Mononuclear cell (primary cell): ENCODE results near the gene SEMA4D. TPM values are rescaled to one million over a fixed set of nuclear protein-coding genes. Genes with fewer than 3 reads are reported as not detected.

Experiments used
- H3K27me3 ChIP-seq: 2 replicates; pipeline ENCODE4 v1.6.0; 2011; ENCODE audit warnings: low read length, control low read depth; ENCODE audit not compliant: insufficient read depth
- H3K4me1 ChIP-seq: 2 replicates; pipeline ENCODE4 v1.5.1; 2011; ENCODE audit warnings: mild to moderate bottlenecking, low read length, control low read depth; ENCODE audit not compliant: insufficient read depth
- H3K4me3 ChIP-seq: 2 replicates; pipeline ENCODE4 v1.5.1; 2011; ENCODE audit warnings: mild to moderate bottlenecking, low read length, moderate library complexity
- H3K9me3 ChIP-seq: 2 replicates; pipeline ENCODE4 v1.5.1; 2011; ENCODE audit warnings: low read depth, mild to moderate bottlenecking, control low read depth, low read length
- total RNA-seq: library from RNA; depleted of rRNA; stranded (reverse); fragments of >200 nt; gene quantifications from one replicate; pipeline ENCODE4 v1.2.3, GENCODE V29; 2012

The SEMA4D gene
- total RNA-seq, 1 donor = 126 TPM

DNA sequence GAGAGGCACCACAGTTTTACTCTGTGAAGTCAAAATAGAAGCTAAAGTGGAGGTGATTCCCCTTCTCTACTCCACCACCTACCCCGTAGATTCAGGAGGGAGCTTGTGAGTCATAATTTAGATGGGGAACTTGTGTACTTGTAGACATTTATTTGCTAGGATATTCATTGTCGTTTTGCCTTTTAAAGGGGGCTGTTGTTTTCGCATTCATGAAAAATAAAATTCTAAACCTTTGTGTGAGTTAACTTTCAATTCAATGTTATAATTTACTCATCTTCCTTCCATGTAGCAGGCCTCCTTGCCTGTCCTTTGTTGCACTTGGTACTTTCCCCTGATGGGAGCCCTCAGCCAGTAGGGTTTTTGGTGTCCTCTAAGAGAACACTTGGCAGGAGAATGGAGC is 157.6 kb downstream of the SEMA4D start:
- Histone ChIP-seq H3K4me3 (no peak overlapping the region), H3K27me3 (no peaks in the 10 kb centered on the region), H3K4me1 (no peaks in the 10 kb centered on the region), H3K9me3 (no peaks in the 10 kb centered on the region)

DNA sequence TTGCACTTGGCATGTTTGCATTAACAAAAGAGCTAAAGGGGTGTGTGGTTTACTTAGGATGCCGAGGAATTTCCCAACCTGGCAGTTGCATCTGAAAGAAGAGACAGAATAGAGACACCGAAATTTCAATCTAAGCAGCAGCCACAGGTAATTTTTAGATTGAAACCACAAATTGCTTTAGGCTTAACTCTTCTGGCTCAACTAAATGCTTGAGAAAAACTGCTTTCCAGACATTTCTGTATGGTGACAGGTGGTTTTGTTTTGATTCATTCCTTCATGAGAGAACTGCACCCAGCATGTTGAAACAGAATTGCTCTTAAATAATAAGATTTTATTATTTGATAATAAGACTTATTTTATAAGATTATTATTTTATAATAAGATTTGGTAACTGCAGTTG is 158.1 kb downstream of the SEMA4D start:
- Histone ChIP-seq H3K4me3 (no peak overlapping the region), H3K4me1 (no peaks in the 10 kb centered on the region), H3K27me3 (no peaks in the 10 kb centered on the region), H3K9me3 (no peaks in the 10 kb centered on the region)

DNA sequence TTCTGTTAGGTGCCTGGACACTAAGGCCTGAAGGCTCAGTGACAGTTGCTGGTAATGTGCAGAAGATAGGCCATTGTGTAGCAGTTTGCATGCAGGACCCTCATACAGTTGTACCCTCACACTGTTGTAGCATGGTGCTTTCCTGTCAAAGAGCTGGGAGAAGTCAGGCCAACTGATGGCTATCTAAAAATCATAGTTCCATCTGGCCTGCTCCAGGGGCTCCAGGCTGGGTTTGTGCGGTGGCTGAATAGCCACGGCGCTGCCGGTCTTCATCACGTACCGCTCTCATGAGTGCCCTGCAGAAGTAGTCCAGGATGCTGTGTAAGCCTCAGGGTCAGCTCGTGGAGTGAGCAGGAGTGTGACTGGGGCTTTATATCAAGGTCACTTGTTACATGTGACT is 167.4 kb downstream of the SEMA4D start:
- Histone ChIP-seq H3K4me1 (no peaks in the 10 kb centered on the region), H3K27me3 (no peaks in the 10 kb centered on the region), H3K9me3 (no peaks in the 10 kb centered on the region), H3K4me3 (no peak overlapping the region)

DNA sequence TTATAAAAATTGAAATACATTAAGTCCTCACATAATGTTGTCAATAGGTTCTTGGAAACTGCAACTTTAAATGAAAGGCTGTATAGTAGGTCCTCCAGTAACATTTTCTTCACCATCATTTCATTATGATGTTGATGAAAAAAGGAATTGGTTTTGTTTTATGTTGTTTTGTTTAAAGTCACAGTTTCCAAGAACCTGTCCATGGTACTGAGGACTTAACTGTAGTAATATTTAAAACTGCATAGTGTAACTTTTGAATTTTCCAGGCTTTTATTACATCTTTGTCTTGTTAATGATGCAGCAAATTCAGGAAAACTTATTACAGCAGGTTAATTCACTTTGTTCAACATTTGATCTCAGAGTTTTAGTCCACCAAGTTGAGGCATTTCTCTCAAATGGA is 168.0 kb downstream of the SEMA4D start:
- Histone ChIP-seq H3K4me1 (peaks cover under 1% of the 10 kb centered on the region), H3K9me3 (no peaks in the 10 kb centered on the region), H3K4me3 (no peak overlapping the region), H3K27me3 (no peaks in the 10 kb centered on the region)

DNA sequence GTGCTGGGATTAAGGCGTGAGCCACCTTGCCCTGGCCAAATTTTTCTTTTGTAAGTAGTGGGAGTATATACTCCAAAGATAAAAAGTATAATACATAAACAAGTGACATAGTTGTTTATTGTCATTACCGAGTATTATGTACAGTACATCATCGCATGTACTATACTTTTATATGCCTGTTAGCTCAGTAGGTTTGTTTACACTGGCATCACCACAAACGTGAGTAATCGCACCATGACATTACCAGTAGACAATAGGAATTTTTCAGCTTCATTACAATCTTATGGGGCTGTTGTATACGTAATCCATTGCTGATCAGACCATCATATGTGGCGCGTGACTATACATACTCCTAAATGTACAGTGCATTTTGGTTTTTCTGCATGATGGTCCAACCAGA is 169.8 kb downstream of the SEMA4D start:
- no peaks in the 10 kb centered on the region for H3K27me3 ChIP-seq
- no peaks in the 10 kb centered on the region for H3K9me3 ChIP-seq
- H3K4me3 ChIP-seq = no peak overlapping the region
- H3K4me1 ChIP-seq = peaks cover 10% of the 10 kb centered on the region

DNA sequence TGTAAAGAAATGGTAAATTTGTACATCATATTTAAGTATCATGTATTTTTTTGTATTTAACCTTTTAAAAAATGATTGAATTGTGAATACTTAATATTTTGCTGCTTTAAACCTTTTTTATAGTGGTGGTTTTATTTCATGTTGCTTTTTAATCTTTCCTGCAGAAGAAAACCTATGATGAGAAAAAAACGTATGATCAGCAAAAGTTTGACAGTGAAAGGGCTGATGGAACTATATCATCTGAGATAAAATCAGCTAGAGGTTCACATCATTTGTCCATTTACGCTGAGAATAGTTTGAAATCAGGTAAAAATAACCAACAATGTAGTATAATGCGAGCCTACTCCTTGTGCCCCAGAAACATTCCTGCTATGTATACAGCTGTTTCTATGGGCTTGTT is 172.2 kb downstream of the SEMA4D start:
- Histone ChIP-seq H3K9me3 (no peaks in the 10 kb centered on the region), H3K4me1 (peaks cover 10% of the 10 kb centered on the region), H3K27me3 (no peaks in the 10 kb centered on the region)

DNA sequence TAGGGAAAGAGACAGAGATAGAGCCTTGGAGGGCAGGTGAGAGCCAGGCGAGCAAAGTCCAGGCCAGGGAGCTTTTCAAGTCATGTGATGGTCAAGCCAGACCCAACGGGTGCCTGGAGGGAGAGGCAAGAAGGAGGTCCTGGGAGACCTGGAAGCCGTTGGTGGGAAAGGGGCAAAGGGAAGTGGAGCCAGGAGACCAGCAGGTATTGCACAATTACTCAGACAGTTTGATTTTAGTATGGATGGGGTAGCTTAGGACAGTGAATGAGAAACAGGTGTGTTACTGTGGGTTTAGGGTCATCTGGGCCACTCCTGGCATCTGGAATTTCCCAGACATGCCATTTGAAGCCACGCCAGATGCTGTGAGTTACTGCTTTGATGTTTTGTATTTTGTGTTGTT is 174.5 kb downstream of the SEMA4D start:
- no peak overlapping the region for H3K4me3 ChIP-seq
- H3K4me1 ChIP-seq = peaks cover 24% of the 10 kb centered on the region
- H3K9me3 ChIP-seq = no peaks in the 10 kb centered on the region

More for the DNA sequence above, 172.2 kb downstream of the SEMA4D start:
- H3K4me3 ChIP-seq = no peak overlapping the region

DNA sequence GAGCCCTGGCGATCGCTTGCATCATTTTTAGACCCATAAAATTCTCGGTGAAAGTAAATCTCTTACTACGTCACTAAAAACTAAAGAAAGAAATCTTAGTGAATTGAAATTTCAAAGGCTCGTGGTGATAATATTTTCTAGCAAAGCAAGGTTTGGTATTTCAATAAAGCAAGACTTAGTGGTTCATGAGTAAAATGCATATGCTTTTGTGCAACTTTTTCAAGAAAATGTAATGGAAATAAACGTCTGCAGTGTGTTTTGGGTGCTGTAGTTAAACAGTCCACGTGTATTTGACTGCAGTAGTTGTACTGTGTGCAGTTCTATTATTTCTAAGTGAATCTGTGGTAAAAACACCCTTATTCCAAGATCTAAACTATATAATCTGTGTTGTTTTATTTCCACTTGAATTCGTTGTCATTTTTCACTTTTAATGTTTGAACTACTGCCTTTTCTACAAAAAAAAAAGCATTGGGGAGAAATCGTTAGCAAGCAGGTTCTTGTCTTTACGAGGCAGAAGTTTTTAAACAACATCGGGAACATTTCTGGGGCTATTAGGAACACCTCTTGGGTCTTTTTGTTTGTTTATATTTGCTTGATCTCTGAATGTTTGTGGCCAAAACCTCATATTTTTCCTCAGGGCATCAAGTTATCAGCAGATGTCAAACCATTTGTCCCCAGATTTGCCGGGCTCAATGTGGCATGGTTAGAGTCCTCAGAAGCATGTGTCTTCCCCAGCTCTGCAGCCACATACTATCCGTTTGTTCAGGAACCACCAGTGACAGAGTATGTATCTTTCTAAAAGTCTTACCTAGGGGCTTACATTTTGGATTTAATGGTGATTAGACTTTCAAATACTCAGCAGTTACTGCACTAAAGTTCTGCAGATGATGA is 178.7 kb downstream of the SEMA4D start:
- H3K4me3 ChIP-seq = peak overlapping the region; percentile 78
- peaks cover 36% of the 10 kb centered on the region for H3K4me1 ChIP-seq
- no peaks in the 10 kb centered on the region for H3K9me3 ChIP-seq
- no peaks in the 10 kb centered on the region for H3K27me3 ChIP-seq

More for the DNA sequence above, 174.5 kb downstream of the SEMA4D start:
- no peaks in the 10 kb centered on the region for H3K27me3 ChIP-seq

DNA sequence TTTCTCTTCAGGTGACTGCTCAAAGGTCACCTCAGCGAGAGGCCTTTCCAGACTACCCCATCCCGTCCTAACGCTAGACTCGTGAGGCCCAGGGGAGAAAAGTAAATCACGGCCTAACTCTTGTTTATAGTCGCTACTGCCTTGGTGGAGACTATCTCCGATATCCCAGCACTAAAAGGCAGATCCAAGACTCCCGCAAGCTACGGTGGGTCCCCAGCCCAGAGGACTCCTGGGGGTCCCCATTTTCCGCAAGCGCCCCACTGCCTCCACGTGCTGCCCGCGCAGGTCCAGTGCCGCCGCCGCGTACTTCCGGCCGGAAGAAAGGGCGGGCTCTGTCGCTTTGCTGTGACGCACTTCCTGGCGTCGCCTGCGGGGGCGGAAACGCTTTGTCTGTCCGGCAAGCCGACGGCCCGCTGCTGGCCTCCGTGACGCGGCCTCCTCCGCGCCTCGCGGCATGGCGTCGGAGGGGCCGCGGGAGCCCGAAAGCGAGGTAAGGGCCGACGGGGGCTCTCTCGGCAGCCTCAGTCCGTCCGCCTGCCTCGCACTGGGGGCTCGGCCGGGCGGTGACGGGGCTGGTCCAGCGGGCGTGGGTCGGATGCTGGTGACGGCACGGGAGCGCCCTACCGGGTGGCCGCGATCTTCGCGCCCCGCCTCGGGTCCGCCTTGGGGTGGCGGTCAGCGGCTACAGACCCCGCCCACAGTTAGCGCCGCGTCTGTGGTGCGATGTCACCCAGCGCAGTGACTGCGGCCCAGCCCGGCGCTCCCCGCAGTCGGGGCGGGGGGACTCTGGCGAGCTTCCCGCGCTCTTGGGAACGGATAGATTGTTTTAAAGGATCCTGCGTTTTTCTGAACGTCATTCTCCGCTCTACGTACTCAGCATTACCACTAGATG is 179.5 kb downstream of the SEMA4D start, which contains the start of gene SECISBP2:
Gene SECISBP2 (plus strand): TSS at position 378 of the 892 bp plus-strand sequence. CDS start 77 bp downstream, at position 455.
- no peaks in the 10 kb centered on the region for H3K27me3 ChIP-seq
- H3K9me3 ChIP-seq = no peaks in the 10 kb centered on the region
- H3K4me3 ChIP-seq = peak within 1 kb of the TSS; percentile 78
- H3K4me1 ChIP-seq = peaks cover 36% of the 10 kb centered on the region

DNA sequence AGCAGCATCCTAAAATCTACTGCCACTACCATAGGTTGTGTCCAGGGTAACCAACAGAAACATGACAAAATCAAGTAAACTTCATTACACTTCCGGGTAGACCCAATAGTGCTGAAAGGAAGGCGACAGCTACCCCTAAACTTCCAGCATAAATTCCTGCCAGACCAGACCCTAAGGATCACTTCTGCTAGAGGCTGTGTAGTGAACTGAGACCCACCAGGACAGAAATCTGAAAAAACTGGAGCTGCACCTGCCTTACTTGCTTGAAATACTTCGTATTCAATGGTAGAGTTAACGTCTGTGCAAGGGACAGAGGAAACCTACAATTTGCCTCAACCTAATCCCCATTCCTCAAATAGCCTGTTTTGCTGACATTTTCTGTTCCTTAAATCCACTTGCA is 180.6 kb downstream of the SEMA4D start:
- no peaks in the 10 kb centered on the region for H3K27me3 ChIP-seq
- H3K4me3 ChIP-seq = no peak overlapping the region
- H3K4me1 ChIP-seq = peaks cover 39% of the 10 kb centered on the region
- no peaks in the 10 kb centered on the region for H3K9me3 ChIP-seq

DNA sequence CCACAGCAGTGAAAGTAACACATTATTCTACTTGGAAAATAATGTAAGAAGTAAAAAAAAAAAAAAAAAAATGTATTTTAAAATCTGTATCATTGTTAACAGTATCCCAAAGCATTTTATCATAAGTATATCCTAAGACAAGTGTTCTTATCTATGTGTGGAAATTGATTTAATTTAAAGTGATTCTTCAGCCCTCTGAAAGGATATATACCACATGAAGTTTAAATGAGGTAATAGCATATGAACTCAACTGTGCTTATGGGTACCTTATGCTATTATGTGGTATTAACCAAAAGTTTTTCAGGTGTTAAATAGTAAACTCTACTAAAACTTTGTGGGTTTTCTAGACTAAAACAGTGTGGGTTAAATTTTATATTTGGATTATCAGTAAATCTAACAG is 182.4 kb downstream of the SEMA4D start:
- no peak overlapping the region for H3K4me3 ChIP-seq
- H3K4me1 ChIP-seq = peaks cover 48% of the 10 kb centered on the region
- H3K27me3 ChIP-seq = no peaks in the 10 kb centered on the region
- no peaks in the 10 kb centered on the region for H3K9me3 ChIP-seq

DNA sequence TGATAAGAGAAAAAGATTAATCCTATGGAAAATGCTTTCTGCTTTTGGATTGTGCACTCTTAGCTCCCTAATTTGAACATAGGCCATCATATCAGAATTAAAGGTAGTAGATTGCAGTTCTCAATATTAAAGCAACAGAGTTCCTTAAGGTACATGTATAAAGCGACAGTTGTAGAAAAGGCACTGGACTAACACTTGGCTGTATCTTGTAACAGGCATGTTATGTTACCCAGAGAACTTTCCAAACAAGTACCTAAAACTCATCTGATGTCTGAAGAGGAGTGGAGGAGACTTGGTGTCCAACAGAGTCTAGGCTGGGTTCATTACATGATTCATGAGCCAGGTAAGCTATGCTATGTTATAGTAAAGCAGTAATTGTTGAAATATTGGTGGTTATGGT is 183.0 kb downstream of the SEMA4D start:
- no peaks in the 10 kb centered on the region for H3K9me3 ChIP-seq
- no peak overlapping the region for H3K4me3 ChIP-seq
- H3K4me1 ChIP-seq = peaks cover 47% of the 10 kb centered on the region
- H3K27me3 ChIP-seq = no peaks in the 10 kb centered on the region

DNA sequence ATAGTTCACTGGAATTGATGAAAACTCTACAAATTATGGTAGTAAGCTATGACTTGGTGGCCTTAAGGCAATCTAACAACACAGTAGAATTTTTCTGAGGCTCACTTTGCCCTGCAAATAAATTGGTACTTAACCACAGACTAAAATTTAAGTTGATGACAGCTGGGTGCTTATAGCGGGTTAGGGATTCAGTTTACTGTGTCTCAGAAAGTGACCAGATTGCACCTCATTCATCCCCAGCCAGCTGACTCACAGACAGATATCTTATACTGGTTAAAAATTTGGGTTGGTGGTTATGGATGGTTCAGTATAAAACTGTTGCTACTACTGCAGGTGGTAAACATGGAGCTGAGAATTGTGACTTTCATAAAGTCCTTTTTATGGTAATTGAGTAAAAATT is 184.1 kb downstream of the SEMA4D start:
- no peak overlapping the region for H3K4me3 ChIP-seq
- H3K4me1 ChIP-seq = peaks cover 46% of the 10 kb centered on the region
- H3K27me3 ChIP-seq = no peaks in the 10 kb centered on the region
- no peaks in the 10 kb centered on the region for H3K9me3 ChIP-seq

DNA sequence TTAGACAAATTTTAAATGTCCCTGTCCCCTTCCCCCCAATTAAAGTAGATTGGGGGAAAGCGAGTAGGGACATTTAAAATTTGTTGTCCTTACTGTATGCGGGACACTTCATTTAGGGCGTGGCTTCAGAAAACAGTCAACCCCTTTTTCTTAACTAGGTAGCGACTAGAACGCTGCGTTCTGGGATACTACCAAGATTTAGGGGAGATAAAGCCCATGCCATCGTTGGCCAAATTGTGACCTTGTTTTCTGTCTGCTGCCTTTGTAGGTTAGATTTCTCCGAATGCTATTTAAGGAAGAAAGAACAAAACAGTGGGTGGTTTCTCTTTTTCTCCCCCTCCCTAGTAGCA is 185.7 kb downstream of the SEMA4D start:
- H3K4me1 ChIP-seq = peaks cover 37% of the 10 kb centered on the region
- no peaks in the 10 kb centered on the region for H3K27me3 ChIP-seq
- no peaks in the 10 kb centered on the region for H3K9me3 ChIP-seq
- H3K4me3 ChIP-seq = peak overlapping the region; percentile 72
